GM12873 (cell line): ENCODE results near the gene DSCAML1.

Experiments used
- CTCF ChIP-seq: IDR thresholded peaks from 2 replicates; pipeline ENCODE4 v1.5.1; 2012; ENCODE audit warnings: low read depth, mild to moderate bottlenecking, moderate library complexity, low read length, control low read depth; ENCODE audit not compliant: insufficient read depth; ENCODE audit errors: missing control alignments

Gene DSCAML1

GRCh38 chr11:117815262-117815803 is 18.3 kb upstream of the DSCAML1 start:
- no peak for TF ChIP-seq CTCF

- TF ChIP-seq CTCF: no peak
These were observed 17.8 kb upstream of the DSCAML1 start for GRCh38 chr11:117814766-117815261.

GRCh38 chr11:117814204-117814765 is 17.3 kb upstream of the DSCAML1 start:
- no peak for TF ChIP-seq CTCF

GRCh38 chr11:117809236-117810055 is 12.4 kb upstream of the DSCAML1 start:
- TF ChIP-seq CTCF: peak; percentile 37

- TF ChIP-seq CTCF: no peak
These were observed 11.8 kb upstream of the DSCAML1 start for GRCh38 chr11:117808784-117809183.

GRCh38 chr11:117807482-117808327 is 10.7 kb upstream of the DSCAML1 start:
- peak; percentile 92 for TF ChIP-seq CTCF
